ENCODE results near the gene ESPN. TPM values are rescaled to one million over a fixed set of nuclear protein-coding genes. Genes with fewer than 3 reads are reported as not detected.

Gene ESPN
- total RNA-seq, 1 donor from 2014 or later = 2.7 TPM

GRCh38 chr1:6500544-6501278 is 76.1 kb downstream of the ESPN start:
- H3K27me3 ChIP-seq (ENCODE audit: control insufficient read depth, insufficient read depth, low read length) = peaks cover 11% of the 10 kb centered on the region
- DNase-seq (ENCODE audit: low read depth) = no peak
- no peak overlapping the region for H3K4me3 ChIP-seq (ENCODE audit: low read depth, low read length)
- H3K36me3 ChIP-seq (ENCODE audit: control insufficient read depth, insufficient read depth, low read length) = no peaks in the 10 kb centered on the region
- TF ChIP-seq CTCF (IDR thresholded peaks at IDR 0.05; ENCODE audit: insufficient read depth, low read length, poor library complexity, severe bottlenecking) = no peak

- no peak overlapping the region for H3K4me3 ChIP-seq (ENCODE audit: low read depth, low read length)
- DNase-seq (ENCODE audit: low read depth) = no peak
- H3K36me3 ChIP-seq (ENCODE audit: control insufficient read depth, insufficient read depth, low read length) = no peaks in the 10 kb centered on the region
- no peak for TF ChIP-seq CTCF (IDR thresholded peaks at IDR 0.05; ENCODE audit: insufficient read depth, low read length, poor library complexity, severe bottlenecking)
- H3K27me3 ChIP-seq (ENCODE audit: control insufficient read depth, insufficient read depth, low read length) = peaks cover 11% of the 10 kb centered on the region
These were observed 76.8 kb downstream of the ESPN start for GRCh38 chr1:6501279-6501813.

- no peaks in the 10 kb centered on the region for H3K36me3 ChIP-seq (ENCODE audit: control insufficient read depth, insufficient read depth, low read length)
- TF ChIP-seq CTCF (IDR thresholded peaks at IDR 0.05; ENCODE audit: insufficient read depth, low read length, poor library complexity, severe bottlenecking) = no peak
These were observed 77.7 kb downstream of the ESPN start for GRCh38 chr1:6502000-6502891.

GRCh38 chr1:6503884-6504602 is 79.5 kb downstream of the ESPN start:
- TF ChIP-seq CTCF (IDR thresholded peaks at IDR 0.05; ENCODE audit: insufficient read depth, low read length, poor library complexity, severe bottlenecking) = no peak
- Histone ChIP-seq H3K27me3 (ENCODE audit: control insufficient read depth, insufficient read depth, low read length) (peaks cover 17% of the 10 kb centered on the region), H3K36me3 (ENCODE audit: control insufficient read depth, insufficient read depth, low read length) (no peaks in the 10 kb centered on the region), H3K4me3 (ENCODE audit: low read depth, low read length) (no peak overlapping the region)
- no peak for DNase-seq (ENCODE audit: low read depth)

More at GRCh38 chr1:6502000-6502891, 77.7 kb downstream of the ESPN start:
- no peak overlapping the region for H3K4me3 ChIP-seq (ENCODE audit: low read depth, low read length)
- DNase-seq (ENCODE audit: low read depth) = no peak
- H3K27me3 ChIP-seq (ENCODE audit: control insufficient read depth, insufficient read depth, low read length) = peaks cover 11% of the 10 kb centered on the region

GRCh38 chr1:6504887-6505286 is 80.3 kb downstream of the ESPN start:
- no peak for DNase-seq (ENCODE audit: low read depth)
- Histone ChIP-seq H3K27me3 (ENCODE audit: control insufficient read depth, insufficient read depth, low read length) (peaks cover 18% of the 10 kb centered on the region), H3K36me3 (ENCODE audit: control insufficient read depth, insufficient read depth, low read length) (no peaks in the 10 kb centered on the region), H3K4me3 (ENCODE audit: low read depth, low read length) (no peak overlapping the region)
- TF ChIP-seq CTCF (IDR thresholded peaks at IDR 0.05; ENCODE audit: insufficient read depth, low read length, poor library complexity, severe bottlenecking) = no peak

All from kidney epithelial cell (primary cell).